Loucy (cell line): ENCODE data around the gene SPAG17.
A peak's percentile ranks its signal among the peaks of the same experiment; 100 is the strongest.

Experiments used
- H2AFZ ChIP-seq: fragments of 200-600 bp; sonication (generic); 2 replicates; pipeline ENCODE4 v1.6.0; 2016; ENCODE audit warnings: antibody characterized with exemption, mild to moderate bottlenecking, low read length, moderate library complexity
- H3F3A ChIP-seq: fragments of 200-600 bp; 2 replicates; pipeline ENCODE4 v1.6.0; 2016; ENCODE audit warnings: antibody characterized with exemption, low read depth, mild to moderate bottlenecking
- H3K27me3 ChIP-seq: fragments of 200-600 bp; sonication (generic); 2 replicates; pipeline ENCODE4 v1.6.1; 2014; ENCODE audit warnings: low read length, mild to moderate bottlenecking; ENCODE audit not compliant: insufficient read depth, poor library complexity, severe bottlenecking
- H3K36me3 ChIP-seq: fragments of 200-600 bp; sonication (generic); 2 replicates; pipeline ENCODE4 v1.6.1; 2016; ENCODE audit warnings: low read length; ENCODE audit not compliant: insufficient read depth
- H3K4me1 ChIP-seq: fragments of 200-600 bp; sonication (generic); 2 replicates; pipeline ENCODE4 v1.5.1; 2014; ENCODE audit warnings: low read length, mild to moderate bottlenecking; ENCODE audit not compliant: insufficient read depth, poor library complexity, severe bottlenecking
- H3K4me2 ChIP-seq: fragments of 200-600 bp; sonication (generic); 2 replicates; pipeline ENCODE4 v1.6.0; 2014; ENCODE audit warnings: antibody characterized with exemption, low read length, low read depth, mild to moderate bottlenecking; ENCODE audit not compliant: poor library complexity, severe bottlenecking
- H3K4me3 ChIP-seq: fragments of 200-600 bp; sonication (generic); 2 replicates; pipeline ENCODE4 v1.5.1; 2014; ENCODE audit warnings: low read length, mild to moderate bottlenecking, mixed read lengths; ENCODE audit not compliant: poor library complexity, severe bottlenecking
- H3K79me2 ChIP-seq: fragments of 200-600 bp; sonication (generic); 2 replicates; pipeline ENCODE4 v1.6.1; 2014; ENCODE audit warnings: low read length; ENCODE audit not compliant: insufficient read depth
- H3K9ac ChIP-seq: fragments of 200-600 bp; sonication (generic); 2 replicates; pipeline ENCODE4 v1.6.0; 2014; ENCODE audit warnings: mild to moderate bottlenecking, low read depth, low read length, moderate library complexity; ENCODE audit not compliant: poor library complexity, severe bottlenecking
- H3K9me2 ChIP-seq: fragments of 200-600 bp; sonication (generic); replicated peaks from 2 replicates; pipeline ENCODE4 v1.6.1; 2016; ENCODE audit warnings: low read depth, low read length, mixed read lengths
- H3K9me3 ChIP-seq: fragments of 200-600 bp; sonication (generic); 2 replicates; pipeline ENCODE4 v1.6.1; 2014; ENCODE audit warnings: mild to moderate bottlenecking, antibody characterized with exemption, low read length, low read depth; ENCODE audit not compliant: insufficient read depth
- H4K20me1 ChIP-seq: fragments of 200-600 bp; sonication (generic); 2 replicates; pipeline ENCODE4 v1.6.0; 2014; ENCODE audit warnings: antibody characterized with exemption, low read length, mild to moderate bottlenecking; ENCODE audit not compliant: insufficient read depth, poor library complexity, severe bottlenecking
- CTCF ChIP-seq: fragments of 200-600 bp; sonication (generic); conservative IDR thresholded peaks from 2 replicates; pipeline ENCODE4 v1.5.1; 2014; ENCODE audit warnings: mild to moderate bottlenecking, antibody characterized with exemption, low read length
- EZH2phosphoT487 ChIP-seq: fragments of 200-600 bp; IDR thresholded peaks from 2 replicates; pipeline ENCODE4 v1.6.1; 2018; ENCODE audit warnings: antibody characterized with exemption, mild to moderate bottlenecking, moderate library complexity, borderline replicate concordance

Gene SPAG17

GRCh38 chr1:118157506-118157905 is 27.5 kb downstream of the SPAG17 start:
- Histone ChIP-seq H3K9me2 (no peaks in the 10 kb centered on the region), H3K4me2 (no peak overlapping the region), H3K79me2 (no peaks in the 10 kb centered on the region), H3K27me3 (no peaks in the 10 kb centered on the region), H3K9me3 (no peaks in the 10 kb centered on the region), H3K36me3 (no peaks in the 10 kb centered on the region), H3F3A (no peaks in the 10 kb centered on the region), H4K20me1 (no peaks in the 10 kb centered on the region), H3K4me1 (peaks cover 4% of the 10 kb centered on the region), H2AFZ (no peak overlapping the region), H3K9ac (no peak overlapping the region), H3K4me3 (no peak overlapping the region)
- no peak for TF ChIP-seq EZH2phosphoT487
- TF ChIP-seq CTCF: no peak

- no peaks in the 10 kb centered on the region for H3K27me3 ChIP-seq
- peaks cover 4% of the 10 kb centered on the region for H3K4me1 ChIP-seq
- H3K4me3 ChIP-seq: no peak overlapping the region
- TF ChIP-seq CTCF (no peak), EZH2phosphoT487 (no peak)
- no peak overlapping the region for H2AFZ ChIP-seq
- H3K9me2 ChIP-seq: no peaks in the 10 kb centered on the region
- no peaks in the 10 kb centered on the region for H3K79me2 ChIP-seq
- H3F3A ChIP-seq: no peaks in the 10 kb centered on the region
- no peak overlapping the region for H3K9ac ChIP-seq
- H3K4me2 ChIP-seq: no peak overlapping the region
- no peaks in the 10 kb centered on the region for H3K36me3 ChIP-seq
- no peaks in the 10 kb centered on the region for H3K9me3 ChIP-seq
- H4K20me1 ChIP-seq: no peaks in the 10 kb centered on the region
These were observed 29.9 kb downstream of the SPAG17 start for GRCh38 chr1:118155106-118155505.

- Histone ChIP-seq H3K9me2 (no peaks in the 10 kb centered on the region), H3K36me3 (no peaks in the 10 kb centered on the region), H3K4me1 (no peaks in the 10 kb centered on the region), H3F3A (no peaks in the 10 kb centered on the region), H3K4me3 (no peak overlapping the region), H4K20me1 (no peaks in the 10 kb centered on the region), H3K27me3 (no peaks in the 10 kb centered on the region), H3K9ac (no peak overlapping the region), H2AFZ (no peak overlapping the region), H3K79me2 (no peaks in the 10 kb centered on the region), H3K9me3 (no peaks in the 10 kb centered on the region), H3K4me2 (no peak overlapping the region)
- TF ChIP-seq EZH2phosphoT487 (no peak), CTCF (peak; percentile 54)
These were observed 30.8 kb downstream of the SPAG17 start for GRCh38 chr1:118154220-118154619.
